K562 (cell line): ENCODE data around the gene ENDOU. TPM values are rescaled to one million over a fixed set of nuclear protein-coding genes. Genes with fewer than 3 reads are reported as not detected.

Experiments used
- CHD1 ChIP-seq: fragments of 200-600 bp; sonication (generic); IDR thresholded peaks from one replicate; pipeline ENCODE4 v1.6.1; 2012; ENCODE audit warnings: mild to moderate bottlenecking, moderate library complexity, low read length, inconsistent platforms
- CHD7 ChIP-seq: fragments of 200-600 bp; sonication (generic); IDR thresholded peaks from one replicate; pipeline ENCODE4 v1.6.1; 2012; ENCODE audit warnings: mild to moderate bottlenecking, low read depth, low read length, inconsistent platforms
- E2F3 ChIP-seq: fragments of 250-450 bp; sonication (Bioruptor Pico); IDR thresholded peaks from 2 replicates; pipeline ENCODE4 v1.4.0; 2020; ENCODE audit warnings: mild to moderate bottlenecking
- ETS2 ChIP-seq: IDR thresholded peaks from 2 replicates; pipeline ENCODE4 v1.6.1; 2016; ENCODE audit warnings: borderline replicate concordance, missing genetic modification characterization, mild to moderate bottlenecking, moderate library complexity, missing compliant biosample characterization; ENCODE audit not compliant: poor library complexity, severe bottlenecking
- HEY1 ChIP-seq: fragments of 250-450 bp; sonication (Bioruptor Pico); IDR thresholded peaks from 2 replicates; pipeline ENCODE4 v1.5.0; 2020; ENCODE audit warnings: mild to moderate bottlenecking, moderate library complexity, borderline replicate concordance
- MXD1 ChIP-seq: fragments of 250-450 bp; sonication (Bioruptor Pico); IDR thresholded peaks from 2 replicates; pipeline ENCODE4 v1.8.0; 2021; ENCODE audit warnings: borderline replicate concordance, mild to moderate bottlenecking, moderate library complexity; ENCODE audit not compliant: poor library complexity, severe bottlenecking
- TAF1 ChIP-seq: IDR thresholded peaks from 2 replicates; pipeline ENCODE4 v1.6.1; 2011; ENCODE audit warnings: mild to moderate bottlenecking, low read length, moderate library complexity; ENCODE audit not compliant: insufficient read depth, control insufficient read depth, severe bottlenecking; ENCODE audit errors: extremely low read depth
- ZNF561 ChIP-seq: fragments of 450-650 bp; formaldehyde crosslinking; conservative IDR thresholded peaks from 2 replicates; pipeline ENCODE4 v1.4.0; 2020; ENCODE audit warnings: mild to moderate bottlenecking, moderate library complexity
- ZNF780A ChIP-seq: fragments of 250-450 bp; sonication (Bioruptor Pico); IDR thresholded peaks from 2 replicates; pipeline ENCODE4 v1.5.0; 2021; ENCODE audit warnings: mild to moderate bottlenecking
- polyA plus RNA-seq, 8 experiments: library from polyadenylated mRNA; depleted of rRNA in 4 of 8; stranded (reverse) in 5 of 8; unstranded in 3 of 8; fragments of >200 nt; fragmentation: Nextera tagmentation in 2 of 8; fragmentation: Illumina TruSeq in 1 of 8; extraction: Ambion mirVana in 2 of 8; extraction: Trizol in 1 of 8; gene quantifications; 2 replicates each; pipeline versions ENCODE4 v1.2.1 to v1.2.3, GENCODE V29; 2011 to 2014; ENCODE audit warnings: inconsistent platforms in 1 of 8, missing spikeins in 1 of 8
- total RNA-seq, 7 experiments: library from RNA; depleted of rRNA in 6 of 7; stranded (reverse); fragments of >200 nt in 6 of 7; fragmentation: Illumina TruSeq in 2 of 7; extraction: Trizol in 2 of 7; gene quantifications; 2 replicates each; pipeline versions ENCODE4 v1.2.1 to v1.2.3, GENCODE V29; 2011 to 2021; ENCODE audit warnings: low replicate concordance in 1 of 7
- TF ChIP-seq, protein P1 (sequence below): IDR thresholded peaks from 2 replicates; pipeline ENCODE4 v1.6.1; 2016; ENCODE audit warnings: missing genetic modification characterization, missing compliant biosample characterization
- TF ChIP-seq, protein P2 (sequence below): sonication (generic); formaldehyde crosslinking; IDR thresholded peaks from 2 replicates; pipeline ENCODE4 v1.8.0; 2022; ENCODE audit warnings: mild to moderate bottlenecking, low read depth, missing genetic modification reagents

ENDOU gene
- total and polyA plus RNA-seq, 9 of the 15 experiments (the other 6 are each of a cell fraction or from before 2014, with no cell fraction given), result 0.03 TPM; not detected in 8

DNA sequence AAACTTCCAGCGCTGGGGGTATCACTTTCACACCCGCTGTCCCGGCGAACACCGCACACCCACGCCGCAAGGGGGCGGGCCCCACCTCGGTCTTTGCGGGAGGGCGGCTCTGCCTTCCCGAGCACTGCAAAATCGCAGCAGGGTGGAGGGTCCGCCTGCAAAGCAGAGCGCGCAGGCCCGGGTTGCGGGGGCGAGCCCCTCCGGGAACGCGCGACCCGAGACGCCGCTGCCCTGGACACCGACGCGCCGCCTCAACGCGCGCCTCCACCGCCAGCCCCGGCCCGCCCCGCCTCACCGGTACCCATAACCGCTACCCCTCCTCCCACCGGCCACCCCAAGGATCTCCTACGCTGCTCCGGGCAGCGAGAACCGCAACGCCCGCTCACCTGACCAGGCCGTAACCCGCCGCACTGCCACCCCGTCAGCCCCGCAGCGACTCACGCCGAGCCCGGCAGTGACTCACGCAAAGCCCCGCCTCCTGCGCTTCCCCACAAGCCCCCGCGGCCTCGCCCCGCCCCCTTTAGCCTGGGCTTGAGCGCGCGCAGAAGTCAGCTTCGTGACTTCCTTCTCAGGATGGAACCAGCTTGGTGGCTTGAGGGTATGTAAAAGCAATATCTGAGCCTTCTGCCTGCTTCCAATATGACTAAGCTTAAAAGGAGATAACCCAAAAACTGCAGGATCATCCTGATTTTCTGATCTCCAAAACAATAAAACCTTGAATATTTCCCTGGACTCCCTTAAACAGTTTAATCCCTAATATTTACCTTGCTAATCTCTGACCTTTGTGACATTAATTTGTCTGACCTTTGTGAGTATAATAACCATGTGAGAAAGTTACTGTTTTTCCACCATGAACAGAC, 19.5 kb downstream of the ENDOU start, which contains the start of gene RPAP3 (continued):
- TF ChIP-seq, protein P1, sequence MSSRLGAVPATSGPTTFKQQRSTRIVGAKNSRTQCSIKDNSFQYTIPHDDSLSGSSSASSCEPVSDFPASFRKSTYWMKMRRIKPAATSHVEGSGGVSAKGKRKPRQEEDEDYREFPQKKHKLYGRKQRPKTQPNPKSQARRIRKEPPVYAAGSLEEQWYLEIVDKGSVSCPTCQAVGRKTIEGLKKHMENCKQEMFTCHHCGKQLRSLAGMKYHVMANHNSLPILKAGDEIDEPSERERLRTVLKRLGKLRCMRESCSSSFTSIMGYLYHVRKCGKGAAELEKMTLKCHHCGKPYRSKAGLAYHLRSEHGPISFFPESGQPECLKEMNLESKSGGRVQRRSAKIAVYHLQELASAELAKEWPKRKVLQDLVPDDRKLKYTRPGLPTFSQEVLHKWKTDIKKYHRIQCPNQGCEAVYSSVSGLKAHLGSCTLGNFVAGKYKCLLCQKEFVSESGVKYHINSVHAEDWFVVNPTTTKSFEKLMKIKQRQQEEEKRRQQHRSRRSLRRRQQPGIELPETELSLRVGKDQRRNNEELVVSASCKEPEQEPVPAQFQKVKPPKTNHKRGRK (tag), result no peak
- TF ChIP-seq, protein P2, sequence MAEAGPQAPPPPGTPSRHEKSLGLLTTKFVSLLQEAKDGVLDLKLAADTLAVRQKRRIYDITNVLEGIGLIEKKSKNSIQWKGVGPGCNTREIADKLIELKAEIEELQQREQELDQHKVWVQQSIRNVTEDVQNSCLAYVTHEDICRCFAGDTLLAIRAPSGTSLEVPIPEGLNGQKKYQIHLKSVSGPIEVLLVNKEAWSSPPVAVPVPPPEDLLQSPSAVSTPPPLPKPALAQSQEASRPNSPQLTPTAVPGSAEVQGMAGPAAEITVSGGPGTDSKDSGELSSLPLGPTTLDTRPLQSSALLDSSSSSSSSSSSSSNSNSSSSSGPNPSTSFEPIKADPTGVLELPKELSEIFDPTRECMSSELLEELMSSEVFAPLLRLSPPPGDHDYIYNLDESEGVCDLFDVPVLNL (CRISPR knock-in tag), result no peak
- peak; percentile 73 for TF ChIP-seq CHD1
- TF ChIP-seq MXD1 (CRISPR knock-in tag), result no peak
- TF ChIP-seq TAF1, result peak; percentile 96
- no peak for TF ChIP-seq ZNF561 (CRISPR knock-in tag)
- peak; percentile 33; the same call in 1 of the 2 replicates for TF ChIP-seq E2F3 (CRISPR knock-in tag)
- no peak for TF ChIP-seq CHD7
- no peak for TF ChIP-seq HEY1 (CRISPR knock-in tag)
- TF ChIP-seq ETS2 (tag), result no peak
- no peak for TF ChIP-seq ZNF780A (CRISPR knock-in tag)
